Activated T-cell treated with anti-CD3 and anti-CD28 coated beads, Interleukin-2, amount 50 U/mL, for 4 hours (primary cell): Measurements from ENCODE around the gene GALNT10. TPM values are rescaled to one million over a fixed set of nuclear protein-coding genes. Genes with fewer than 3 reads are reported as not detected.

Source experiments
- ATAC-seq, 2 donors: fragments of 200-7000 bp; cut with Tn5 transposase; one replicate each; pipeline ENCODE4 v1.10.0; 2021
- DNase-seq: peaks from one replicate; pipeline ENCODE4 v3.0.0-alpha.2; 2020
- H3K27me3 Mint-ChIP-seq: one replicate; pipeline ENCODE4 v1.8.0; 2021; ENCODE audit warnings: low read depth, mixed read lengths
- H3K36me3 Mint-ChIP-seq: one replicate; pipeline ENCODE4 v1.8.0; 2022; ENCODE audit warnings: mixed read lengths; ENCODE audit not compliant: insufficient read depth
- H3K4me1 Mint-ChIP-seq: one replicate; pipeline ENCODE4 v1.8.0; 2021; ENCODE audit warnings: low read depth, mixed read lengths
- H3K4me3 Mint-ChIP-seq: one replicate; pipeline ENCODE4 v1.8.0; 2021; ENCODE audit warnings: mild to moderate bottlenecking, moderate library complexity, mixed read lengths
- H3K9me3 Mint-ChIP-seq: one replicate; pipeline ENCODE4 v1.8.0; 2021; ENCODE audit warnings: mixed read lengths
- total RNA-seq, 3 donors: library from RNA; stranded (reverse); gene quantifications; one replicate each; pipeline ENCODE4 v1.2.1, GENCODE V29; 2021

The GALNT10 gene
- total RNA-seq, 3 donors from 2014 or later, result 26.8 to 34.8 (median 34.6) TPM

DNA sequence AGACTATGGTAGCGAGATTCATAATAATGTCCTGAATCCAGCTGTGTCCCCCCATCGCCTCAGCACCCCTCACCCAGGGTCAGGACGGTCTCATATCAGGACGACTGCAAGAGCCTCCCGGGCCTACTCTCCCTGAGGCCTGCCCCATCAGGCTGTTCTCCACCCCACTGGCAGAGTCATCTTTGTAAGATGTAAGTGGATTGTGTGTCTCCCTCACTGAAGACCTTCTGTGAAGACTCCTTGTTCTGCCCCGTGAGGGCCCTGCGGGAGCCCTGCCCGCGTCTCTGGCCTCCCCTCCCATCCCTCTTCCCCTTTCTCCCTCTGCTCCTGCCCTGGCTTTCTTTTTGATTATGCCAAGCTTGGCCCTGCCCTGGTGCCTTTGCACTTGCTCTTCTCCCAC, 211.4 kb downstream of the GALNT10 start:
- Mint-ChIP-seq H3K36me3 (peaks cover 9% of the 10 kb centered on the region), H3K27me3 (no peaks in the 10 kb centered on the region), H3K9me3 (no peaks in the 10 kb centered on the region), H3K4me3 (no peak overlapping the region), H3K4me1 (peaks cover 11% of the 10 kb centered on the region)
- ATAC-seq (no peak), DNase-seq (no peak)

- Mint-ChIP-seq H3K4me3 (no peak overlapping the region), H3K27me3 (no peaks in the 10 kb centered on the region), H3K4me1 (peaks cover 11% of the 10 kb centered on the region), H3K9me3 (no peaks in the 10 kb centered on the region), H3K36me3 (peaks cover 11% of the 10 kb centered on the region)
- ATAC-seq (no peak), DNase-seq (no peak)
Measured at GRCh38 chr5:154402611-154403010, 212.1 kb downstream of the GALNT10 start.

GRCh38 chr5:154403234-154403633, 212.7 kb downstream of the GALNT10 start:
- ATAC-seq, result no peak
- peaks cover 10% of the 10 kb centered on the region for H3K36me3 Mint-ChIP-seq
- H3K4me3 Mint-ChIP-seq, result no peak overlapping the region
- no peaks in the 10 kb centered on the region for H3K27me3 Mint-ChIP-seq
- no peak for DNase-seq
- H3K9me3 Mint-ChIP-seq, result no peaks in the 10 kb centered on the region
- H3K4me1 Mint-ChIP-seq, result peaks cover 11% of the 10 kb centered on the region

DNA sequence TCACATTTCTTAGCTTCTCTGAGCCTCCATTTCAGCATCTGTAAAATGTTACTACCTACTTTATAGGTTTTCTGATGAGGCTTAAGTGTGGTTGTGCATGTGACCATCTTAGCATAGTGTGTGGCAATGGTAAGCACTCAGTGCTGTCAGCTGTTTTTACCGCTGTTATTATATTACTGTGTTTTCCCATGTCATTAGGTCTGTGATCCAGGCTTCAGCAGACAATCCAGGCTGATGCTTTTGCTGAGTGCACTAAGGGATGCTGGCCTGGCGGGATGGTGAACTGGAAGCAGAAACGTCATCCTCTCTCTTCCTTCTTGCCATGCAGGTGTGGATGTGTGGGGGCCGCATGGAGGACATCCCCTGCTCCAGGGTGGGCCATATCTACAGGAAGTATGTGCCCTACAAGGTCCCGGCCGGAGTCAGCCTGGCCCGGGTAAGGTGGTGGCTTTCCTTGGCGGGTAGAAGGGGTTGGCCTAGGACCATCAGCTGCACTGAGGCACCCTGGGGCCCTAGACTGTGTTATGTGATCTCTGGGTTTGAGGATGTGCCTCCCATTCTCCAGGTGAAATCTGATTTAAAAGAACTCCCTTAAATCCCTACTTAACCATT, 213.3 kb downstream of the GALNT10 start:
- peaks cover 11% of the 10 kb centered on the region for H3K4me1 Mint-ChIP-seq
- H3K36me3 Mint-ChIP-seq, result peaks cover 10% of the 10 kb centered on the region
- no peaks in the 10 kb centered on the region for H3K9me3 Mint-ChIP-seq
- no peak overlapping the region for H3K4me3 Mint-ChIP-seq
- no peak for DNase-seq
- no peak for ATAC-seq
- no peaks in the 10 kb centered on the region for H3K27me3 Mint-ChIP-seq

DNA sequence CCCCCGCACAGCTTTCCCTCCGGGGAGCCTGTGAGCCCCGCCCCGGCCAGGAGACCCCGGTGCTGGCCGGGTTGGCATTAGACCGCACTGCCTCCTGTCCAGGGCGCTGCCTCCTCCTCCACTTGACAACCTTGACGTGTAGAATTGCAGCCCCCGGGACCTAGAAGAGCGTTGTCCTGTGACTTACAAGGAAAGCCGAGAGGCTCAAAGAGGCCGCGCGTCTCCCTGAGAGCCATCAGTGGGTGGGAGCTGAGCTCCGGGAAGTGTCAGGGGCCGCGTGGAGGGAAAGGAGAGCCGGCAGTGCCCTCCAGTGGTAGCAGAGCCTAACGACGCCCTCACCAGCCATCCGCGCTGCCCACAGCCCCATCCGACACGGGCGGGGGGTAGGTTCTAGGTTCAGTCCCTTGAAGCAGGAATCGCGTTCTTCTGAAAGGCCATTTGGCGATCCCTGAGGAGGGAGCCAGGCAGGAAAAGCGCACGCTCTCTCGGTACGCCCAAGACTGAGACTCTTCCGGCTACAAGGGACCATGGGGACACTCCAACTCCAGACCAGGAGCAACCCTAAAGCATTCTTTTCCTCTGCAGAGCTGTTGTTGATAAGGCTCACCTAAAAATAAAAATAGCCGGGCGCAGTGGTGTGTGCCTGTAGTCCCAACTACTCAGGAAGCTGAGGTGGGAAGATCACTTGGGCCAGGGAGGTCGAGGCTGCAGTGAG, 214.7 kb downstream of the GALNT10 start:
- peaks cover 11% of the 10 kb centered on the region for H3K4me1 Mint-ChIP-seq
- no peaks in the 10 kb centered on the region for H3K9me3 Mint-ChIP-seq
- H3K36me3 Mint-ChIP-seq, result peaks cover 13% of the 10 kb centered on the region
- DNase-seq (peak; percentile 67), ATAC-seq (peak; percentile 96)
- no peaks in the 10 kb centered on the region for H3K27me3 Mint-ChIP-seq
- peak overlapping the region; percentile 53 for H3K4me3 Mint-ChIP-seq

DNA sequence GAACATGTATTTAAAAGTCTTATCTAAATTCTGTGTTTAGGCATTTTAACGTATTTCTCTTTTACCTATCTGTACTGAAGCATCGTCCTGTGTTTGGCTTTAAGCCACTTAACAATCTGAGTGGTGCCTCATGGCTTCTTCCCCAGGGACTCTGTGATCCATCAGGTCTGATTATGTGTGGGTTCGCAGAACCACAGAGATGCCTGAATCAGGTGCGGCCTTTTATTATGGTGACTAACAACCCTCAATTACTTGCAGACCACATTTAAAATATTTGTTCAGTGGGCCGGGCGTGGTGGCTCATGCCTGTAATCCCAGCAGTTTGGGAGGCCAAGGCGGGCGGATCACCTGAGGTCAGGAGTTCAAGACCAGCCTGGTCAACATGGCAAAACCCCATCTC, 215.7 kb downstream of the GALNT10 start:
- no peak for DNase-seq

GRCh38 chr5:154406826-154407225, 216.3 kb downstream of the GALNT10 start:
- H3K27me3 Mint-ChIP-seq, result no peaks in the 10 kb centered on the region
- peaks cover 11% of the 10 kb centered on the region for H3K4me1 Mint-ChIP-seq
- DNase-seq (no peak), ATAC-seq (no peak)
- H3K36me3 Mint-ChIP-seq, result peaks cover 17% of the 10 kb centered on the region
- no peaks in the 10 kb centered on the region for H3K9me3 Mint-ChIP-seq
- H3K4me3 Mint-ChIP-seq, result no peak overlapping the region

More for the DNA sequence above, 215.7 kb downstream of the GALNT10 start:
- Mint-ChIP-seq H3K4me1 (peaks cover 11% of the 10 kb centered on the region), H3K9me3 (no peaks in the 10 kb centered on the region), H3K4me3 (no peak overlapping the region), H3K36me3 (peaks cover 12% of the 10 kb centered on the region), H3K27me3 (no peaks in the 10 kb centered on the region)
- ATAC-seq, result no peak

DNA sequence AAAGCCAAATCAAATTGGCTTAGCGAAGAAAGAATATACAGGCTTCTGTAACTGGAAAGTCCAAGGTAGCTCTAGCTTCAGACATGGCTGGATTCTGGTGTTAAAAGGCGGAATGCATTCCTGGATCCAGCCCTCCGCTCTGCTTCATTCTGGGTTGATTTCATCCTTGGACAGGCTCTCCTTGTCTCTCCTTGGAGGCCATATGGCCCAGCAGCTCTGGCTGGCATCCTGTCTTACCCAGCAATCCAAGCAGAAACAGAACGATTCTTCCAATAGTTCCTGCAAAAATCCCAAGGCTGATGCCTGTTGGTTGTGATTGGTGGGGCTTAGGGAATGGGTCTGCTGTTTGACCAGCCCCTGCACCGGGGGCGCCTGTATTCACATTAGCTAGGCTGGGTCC, 218.3 kb downstream of the GALNT10 start:
- Mint-ChIP-seq H3K27me3 (no peaks in the 10 kb centered on the region), H3K4me1 (peaks cover 11% of the 10 kb centered on the region), H3K36me3 (peaks cover 16% of the 10 kb centered on the region), H3K4me3 (no peak overlapping the region), H3K9me3 (no peaks in the 10 kb centered on the region)
- no peak for DNase-seq
- ATAC-seq, result no peak

- Mint-ChIP-seq H3K4me3 (no peak overlapping the region), H3K36me3 (peaks cover 20% of the 10 kb centered on the region), H3K9me3 (no peaks in the 10 kb centered on the region), H3K4me1 (peaks cover 8% of the 10 kb centered on the region), H3K27me3 (no peaks in the 10 kb centered on the region)
- ATAC-seq, result no peak
- no peak for DNase-seq
Measured at GRCh38 chr5:154409230-154409840, 218.8 kb downstream of the GALNT10 start.

DNA sequence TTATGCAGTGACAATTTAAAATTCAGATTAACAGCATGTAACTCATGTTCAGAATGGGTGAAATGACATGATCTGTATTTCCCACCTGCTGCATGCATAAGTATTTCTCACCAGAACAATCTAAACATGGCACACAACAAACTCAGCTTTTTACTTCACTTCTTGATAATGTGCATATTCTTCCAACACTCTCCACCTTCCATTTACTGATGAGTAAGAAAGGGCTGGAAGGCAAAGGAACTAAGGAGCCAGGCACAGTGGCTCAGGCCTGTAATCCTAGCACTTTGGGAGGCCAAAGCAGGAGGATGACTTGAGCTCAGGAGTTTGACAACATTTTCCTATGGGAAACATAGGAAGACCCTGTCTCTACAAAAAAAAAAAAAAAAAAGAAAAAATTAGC, 219.5 kb downstream of the GALNT10 start:
- no peaks in the 10 kb centered on the region for H3K27me3 Mint-ChIP-seq
- ATAC-seq (no peak), DNase-seq (no peak)
- peaks cover 6% of the 10 kb centered on the region for H3K4me1 Mint-ChIP-seq
- no peaks in the 10 kb centered on the region for H3K9me3 Mint-ChIP-seq
- peaks cover 21% of the 10 kb centered on the region for H3K36me3 Mint-ChIP-seq
- H3K4me3 Mint-ChIP-seq, result no peak overlapping the region

DNA sequence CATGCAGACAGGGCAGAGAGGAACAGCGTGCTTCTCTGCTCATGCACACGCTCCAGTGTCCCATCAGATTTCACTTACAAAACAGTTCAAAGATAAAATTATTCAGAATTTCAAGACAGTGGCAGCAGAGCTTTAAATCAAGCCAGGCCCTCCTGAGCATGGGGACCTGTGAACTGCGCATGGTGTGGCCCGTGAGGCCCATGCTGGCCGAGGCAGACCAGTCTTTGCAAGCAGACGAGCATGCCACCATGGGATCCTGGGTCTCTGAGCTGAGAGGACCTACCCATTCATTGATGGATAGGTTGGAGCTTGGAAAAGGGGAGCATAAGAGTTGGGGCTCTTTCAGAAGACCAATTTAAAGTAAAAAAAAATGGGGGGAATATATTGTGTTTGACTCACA, 220.3 kb downstream of the GALNT10 start:
- H3K4me3 Mint-ChIP-seq, result no peak overlapping the region
- ATAC-seq (no peak), DNase-seq (no peak)
- peaks cover 21% of the 10 kb centered on the region for H3K36me3 Mint-ChIP-seq
- no peaks in the 10 kb centered on the region for H3K9me3 Mint-ChIP-seq
- no peaks in the 10 kb centered on the region for H3K27me3 Mint-ChIP-seq
- H3K4me1 Mint-ChIP-seq, result no peaks in the 10 kb centered on the region

- no peak for ATAC-seq
Measured at GRCh38 chr5:154411338-154411737, 220.8 kb downstream of the GALNT10 start.

DNA sequence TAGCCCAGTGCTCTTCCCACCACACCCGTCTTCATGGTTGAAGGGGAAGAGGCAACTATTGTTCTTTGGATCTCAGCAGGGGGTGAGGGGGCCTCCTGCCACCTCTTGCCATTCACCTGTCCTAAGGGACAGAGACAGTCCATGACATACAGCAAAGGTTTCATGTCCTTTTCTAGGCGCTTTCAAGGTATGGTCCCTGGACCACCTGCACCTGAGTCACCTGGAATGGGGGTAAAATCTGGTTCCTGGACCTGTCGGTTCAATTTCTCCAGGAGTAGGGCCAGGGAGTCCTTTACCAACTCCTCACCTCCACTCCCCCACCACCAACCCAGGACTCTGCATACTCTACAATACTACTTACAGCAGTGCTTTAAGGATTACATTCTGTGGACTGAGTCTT, 221.8 kb downstream of the GALNT10 start:
- H3K9me3 Mint-ChIP-seq, result no peaks in the 10 kb centered on the region
- H3K4me3 Mint-ChIP-seq, result no peak overlapping the region
- ATAC-seq, result no peak
- DNase-seq, result no peak
- H3K4me1 Mint-ChIP-seq, result no peaks in the 10 kb centered on the region
- H3K27me3 Mint-ChIP-seq, result no peaks in the 10 kb centered on the region
- H3K36me3 Mint-ChIP-seq, result peaks cover 18% of the 10 kb centered on the region

More at GRCh38 chr5:154411338-154411737, 220.8 kb downstream of the GALNT10 start:
- H3K9me3 Mint-ChIP-seq, result no peaks in the 10 kb centered on the region
- H3K27me3 Mint-ChIP-seq, result no peaks in the 10 kb centered on the region
- H3K4me1 Mint-ChIP-seq, result no peaks in the 10 kb centered on the region
- DNase-seq, result no peak
- H3K36me3 Mint-ChIP-seq, result peaks cover 21% of the 10 kb centered on the region
- H3K4me3 Mint-ChIP-seq, result no peak overlapping the region

DNA sequence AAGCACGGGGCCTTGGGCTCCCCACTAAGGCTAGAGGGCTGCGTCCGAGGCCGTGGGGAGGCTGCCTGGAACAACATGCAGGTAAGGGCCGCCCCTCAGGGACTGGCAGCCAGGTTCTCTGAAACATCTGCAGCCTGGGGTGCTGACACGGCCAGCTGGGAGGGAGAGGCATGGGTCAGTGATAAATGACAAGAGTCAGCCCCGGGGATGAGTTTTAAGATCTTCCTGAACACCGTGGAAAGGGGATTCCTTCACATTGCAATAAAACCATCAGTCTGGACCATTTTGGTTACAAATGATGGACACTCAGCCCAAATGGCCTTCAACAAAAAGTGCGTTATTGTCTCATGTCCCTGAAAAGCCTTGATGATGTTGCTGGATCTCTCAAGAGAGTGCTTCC, 222.4 kb downstream of the GALNT10 start:
- no peaks in the 10 kb centered on the region for H3K9me3 Mint-ChIP-seq
- DNase-seq (no peak), ATAC-seq (no peak)
- H3K4me3 Mint-ChIP-seq, result no peak overlapping the region
- H3K36me3 Mint-ChIP-seq, result peaks cover 18% of the 10 kb centered on the region
- no peaks in the 10 kb centered on the region for H3K4me1 Mint-ChIP-seq
- H3K27me3 Mint-ChIP-seq, result no peaks in the 10 kb centered on the region

DNA sequence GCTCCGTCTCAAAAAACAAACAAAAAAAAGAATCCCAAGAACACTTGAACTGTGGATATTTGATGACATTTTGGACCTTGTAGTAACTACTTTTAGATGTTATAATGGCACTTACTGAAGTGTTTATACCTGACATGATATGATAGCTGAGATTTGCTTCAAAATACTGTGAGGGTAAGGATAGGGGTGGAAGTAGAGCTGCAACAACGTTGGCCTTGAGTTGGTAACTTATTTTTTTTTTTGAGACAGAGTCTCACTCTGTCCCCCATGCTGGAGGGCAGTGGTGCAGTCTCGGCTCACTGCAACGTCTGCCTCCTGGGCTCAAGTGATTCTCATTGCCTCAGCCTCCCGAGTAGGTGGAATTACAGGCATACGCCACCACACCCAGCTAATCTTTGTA, 224.6 kb downstream of the GALNT10 start:
- Mint-ChIP-seq H3K9me3 (no peaks in the 10 kb centered on the region), H3K4me1 (no peaks in the 10 kb centered on the region), H3K4me3 (no peak overlapping the region), H3K27me3 (no peaks in the 10 kb centered on the region), H3K36me3 (peaks cover 25% of the 10 kb centered on the region)
- DNase-seq (no peak), ATAC-seq (no peak)
